Suppressor macrophage (primary cell): ENCODE measurements around the gene OR2F2.

ENCODE experiments used
- DNase-seq, 4 experiments: peaks; one replicate each; pipeline ENCODE4 v3.0.0-alpha.2; 2020 to 2022
- total RNA-seq, 17 experiments: gene quantifications; one replicate each; lab custom pipeline; 2026; ENCODE audit warnings: mixed read lengths in 6 of 17, inconsistent platforms in 3 of 17; lab: John Stamatoyannopoulos, UW

The OR2F2 gene
- total RNA-seq = 0 to 0.33 (median 0) reads per million in 17 experiments

GRCh38 chr7:143934526-143935325, at the start of gene OR2F2:
Gene OR2F2, plus strand, starts transcription at chr7:143935233. Its CDS starts 0 bp downstream, at chr7:143935233.
- DNase-seq = no peak

GRCh38 chr7:143885951-143886350, 49.1 kb upstream of the OR2F2 start:
- no peak for DNase-seq

GRCh38 chr7:143886826-143887477, 48.1 kb upstream of the OR2F2 start:
- DNase-seq = peak in 2 of 4 experiments; percentile 17 to 34

GRCh38 chr7:143889068-143889467, 46.0 kb upstream of the OR2F2 start:
- DNase-seq = no peak

GRCh38 chr7:143890558-143890957, 44.5 kb upstream of the OR2F2 start:
- no peak for DNase-seq

GRCh38 chr7:143891457-143891856, 43.6 kb upstream of the OR2F2 start:
- no peak for DNase-seq

GRCh38 chr7:143892527-143893300, 42.3 kb upstream of the OR2F2 start:
- DNase-seq = peak in 1 of 4 experiments; percentile 12

GRCh38 chr7:143896667-143897066, 38.4 kb upstream of the OR2F2 start:
- DNase-seq = no peak

GRCh38 chr7:143898810-143899209, 36.2 kb upstream of the OR2F2 start:
- DNase-seq = no peak

- no peak for DNase-seq
Observed at GRCh38 chr7:143900230-143900766, 34.7 kb upstream of the OR2F2 start.

GRCh38 chr7:143901332-143901667, 33.7 kb upstream of the OR2F2 start:
- no peak for DNase-seq

- DNase-seq = peak; percentile 93 to 97 (median 96)
Observed at GRCh38 chr7:143901668-143902331, 33.2 kb upstream of the OR2F2 start, which contains the start of gene TCAF1. Gene TCAF1, minus strand, starts transcription at chr7:143902176. Its CDS starts 25,568 bp downstream, at chr7:143876608.

- no peak for DNase-seq
Observed at GRCh38 chr7:143902332-143902899, 32.6 kb upstream of the OR2F2 start.

- DNase-seq = no peak
Observed at GRCh38 chr7:143905509-143905908, 29.5 kb upstream of the OR2F2 start.

- no peak for DNase-seq
Observed at GRCh38 chr7:143906151-143906550, 28.9 kb upstream of the OR2F2 start.

- no peak for DNase-seq
Observed at GRCh38 chr7:143906895-143907294, 28.1 kb upstream of the OR2F2 start.

GRCh38 chr7:143908120-143908519, 26.9 kb upstream of the OR2F2 start:
- DNase-seq = no peak

GRCh38 chr7:143909863-143910262, 25.2 kb upstream of the OR2F2 start:
- DNase-seq = no peak

- DNase-seq = peak in 1 of 4 experiments; percentile 4
Observed at GRCh38 chr7:143910473-143911248, 24.4 kb upstream of the OR2F2 start.

- no peak for DNase-seq
Observed at GRCh38 chr7:143913945-143914615, 21.0 kb upstream of the OR2F2 start.
